GM23338 (cell line): ENCODE data around the gene SMIM5.

Experiments
- CREB1 ChIP-seq: fragments of 250-450 bp; sonication (Bioruptor Pico); IDR thresholded peaks from 2 replicates; pipeline ENCODE4 v1.5.0; 2020; ENCODE audit warnings: low read depth, mild to moderate bottlenecking, moderate library complexity
- EZH2 ChIP-seq: fragments of 200-600 bp; sonication (generic); IDR thresholded peaks from one replicate; pipeline ENCODE4 v1.8.0; 2017; ENCODE audit warnings: antibody characterized with exemption, mild to moderate bottlenecking, low read depth; ENCODE audit not compliant: unreplicated experiment
- EZH2phosphoT487 ChIP-seq: fragments of 200-600 bp; sonication (generic); IDR thresholded peaks from one replicate; pipeline ENCODE4 v1.8.1; 2018; ENCODE audit warnings: antibody characterized with exemption; ENCODE audit not compliant: unreplicated experiment
- JUNB ChIP-seq: IDR thresholded peaks from one replicate; pipeline ENCODE4 v1.6.1; 2016; ENCODE audit warnings: antibody characterized with exemption; ENCODE audit not compliant: unreplicated experiment
- NANOG ChIP-seq: IDR thresholded peaks from 2 replicates; pipeline ENCODE4 v1.6.1; 2016; ENCODE audit warnings: antibody characterized with exemption, borderline replicate concordance
- POLR2AphosphoS5 ChIP-seq: IDR thresholded peaks from 2 replicates; pipeline ENCODE4 v1.6.1; 2016; ENCODE audit warnings: antibody characterized with exemption, low read depth
- STAT1 ChIP-seq: IDR thresholded peaks from one replicate; pipeline ENCODE4 v1.6.1; 2016; ENCODE audit warnings: antibody characterized with exemption; ENCODE audit not compliant: unreplicated experiment
- ZNF114 ChIP-seq: fragments of 250-450 bp; sonication (Bioruptor Pico); IDR thresholded peaks from 2 replicates; pipeline ENCODE4 v1.5.0; 2020; ENCODE audit warnings: mild to moderate bottlenecking, moderate library complexity
- ZNF331 ChIP-seq: fragments of 250-450 bp; sonication (Bioruptor Pico); IDR thresholded peaks from 2 replicates; pipeline ENCODE4 v1.5.0; 2020; ENCODE audit warnings: low read depth, mild to moderate bottlenecking, moderate library complexity
- TF ChIP-seq, protein P1 (sequence below): IDR thresholded peaks from 2 replicates; pipeline ENCODE4 v1.6.1; 2016; ENCODE audit warnings: antibody characterized with exemption
- TF ChIP-seq, protein P2 (sequence below), 2 experiments: fragments of 200-600 bp in 1 of 2; sonication (generic) in 1 of 2; conservative IDR thresholded peaks; 2 replicates each; pipeline versions ENCODE4 v1.5.1 to v1.6.1; 2016 to 2017; ENCODE audit warnings: antibody characterized with exemption in 2 of 2, low read depth in 2 of 2, mild to moderate bottlenecking in 2 of 2, moderate library complexity in 1 of 2
- TF ChIP-seq, protein P3 (sequence below): IDR thresholded peaks from one replicate; pipeline ENCODE4 v1.6.1; 2018; ENCODE audit warnings: antibody characterized with exemption; ENCODE audit not compliant: unreplicated experiment
- TF ChIP-seq, protein P4 (sequence below): fragments of 250-450 bp; sonication (Bioruptor Pico); IDR thresholded peaks from 2 replicates; pipeline ENCODE4 v1.5.0; 2020; ENCODE audit warnings: mild to moderate bottlenecking, moderate library complexity

DNA sequence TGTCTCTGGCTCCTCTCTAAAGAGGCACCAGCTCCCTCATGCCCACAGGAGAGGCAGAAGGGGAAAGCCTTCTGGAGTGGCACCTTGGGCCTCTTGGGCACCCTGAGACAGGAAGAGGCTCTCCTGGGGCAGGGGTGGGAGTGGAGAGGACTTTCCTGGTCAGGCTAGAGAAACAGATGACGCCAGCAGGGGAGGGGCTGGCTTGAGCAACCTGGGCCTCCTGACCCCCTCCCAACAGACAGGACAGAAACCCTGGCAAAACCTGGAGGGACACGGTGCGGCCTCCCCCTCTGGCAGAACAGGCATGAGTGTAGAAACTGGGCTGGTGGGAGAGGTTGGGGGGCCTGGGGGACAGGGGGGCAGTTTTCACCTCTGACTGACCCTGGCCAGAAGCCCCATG is 6.1 kb downstream of the SMIM5 start:
- TF ChIP-seq, protein P1, sequence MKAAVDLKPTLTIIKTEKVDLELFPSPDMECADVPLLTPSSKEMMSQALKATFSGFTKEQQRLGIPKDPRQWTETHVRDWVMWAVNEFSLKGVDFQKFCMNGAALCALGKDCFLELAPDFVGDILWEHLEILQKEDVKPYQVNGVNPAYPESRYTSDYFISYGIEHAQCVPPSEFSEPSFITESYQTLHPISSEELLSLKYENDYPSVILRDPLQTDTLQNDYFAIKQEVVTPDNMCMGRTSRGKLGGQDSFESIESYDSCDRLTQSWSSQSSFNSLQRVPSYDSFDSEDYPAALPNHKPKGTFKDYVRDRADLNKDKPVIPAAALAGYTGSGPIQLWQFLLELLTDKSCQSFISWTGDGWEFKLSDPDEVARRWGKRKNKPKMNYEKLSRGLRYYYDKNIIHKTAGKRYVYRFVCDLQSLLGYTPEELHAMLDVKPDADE: no peak
- TF ChIP-seq POLR2AphosphoS5 (no peak), EZH2 (no peak), EZH2phosphoT487 (no peak), STAT1 (no peak), JUNB (no peak), ZNF331 (no peak), CREB1 (no peak), NANOG (no peak), ZNF114 (CRISPR knock-in tag) (no peak)
- TF ChIP-seq, protein P2, sequence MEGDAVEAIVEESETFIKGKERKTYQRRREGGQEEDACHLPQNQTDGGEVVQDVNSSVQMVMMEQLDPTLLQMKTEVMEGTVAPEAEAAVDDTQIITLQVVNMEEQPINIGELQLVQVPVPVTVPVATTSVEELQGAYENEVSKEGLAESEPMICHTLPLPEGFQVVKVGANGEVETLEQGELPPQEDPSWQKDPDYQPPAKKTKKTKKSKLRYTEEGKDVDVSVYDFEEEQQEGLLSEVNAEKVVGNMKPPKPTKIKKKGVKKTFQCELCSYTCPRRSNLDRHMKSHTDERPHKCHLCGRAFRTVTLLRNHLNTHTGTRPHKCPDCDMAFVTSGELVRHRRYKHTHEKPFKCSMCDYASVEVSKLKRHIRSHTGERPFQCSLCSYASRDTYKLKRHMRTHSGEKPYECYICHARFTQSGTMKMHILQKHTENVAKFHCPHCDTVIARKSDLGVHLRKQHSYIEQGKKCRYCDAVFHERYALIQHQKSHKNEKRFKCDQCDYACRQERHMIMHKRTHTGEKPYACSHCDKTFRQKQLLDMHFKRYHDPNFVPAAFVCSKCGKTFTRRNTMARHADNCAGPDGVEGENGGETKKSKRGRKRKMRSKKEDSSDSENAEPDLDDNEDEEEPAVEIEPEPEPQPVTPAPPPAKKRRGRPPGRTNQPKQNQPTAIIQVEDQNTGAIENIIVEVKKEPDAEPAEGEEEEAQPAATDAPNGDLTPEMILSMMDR (conservative IDR thresholded peaks at IDR 0.05; ENCODE audit: low read depth in 2 of 2): no peak
- TF ChIP-seq, protein P3, sequence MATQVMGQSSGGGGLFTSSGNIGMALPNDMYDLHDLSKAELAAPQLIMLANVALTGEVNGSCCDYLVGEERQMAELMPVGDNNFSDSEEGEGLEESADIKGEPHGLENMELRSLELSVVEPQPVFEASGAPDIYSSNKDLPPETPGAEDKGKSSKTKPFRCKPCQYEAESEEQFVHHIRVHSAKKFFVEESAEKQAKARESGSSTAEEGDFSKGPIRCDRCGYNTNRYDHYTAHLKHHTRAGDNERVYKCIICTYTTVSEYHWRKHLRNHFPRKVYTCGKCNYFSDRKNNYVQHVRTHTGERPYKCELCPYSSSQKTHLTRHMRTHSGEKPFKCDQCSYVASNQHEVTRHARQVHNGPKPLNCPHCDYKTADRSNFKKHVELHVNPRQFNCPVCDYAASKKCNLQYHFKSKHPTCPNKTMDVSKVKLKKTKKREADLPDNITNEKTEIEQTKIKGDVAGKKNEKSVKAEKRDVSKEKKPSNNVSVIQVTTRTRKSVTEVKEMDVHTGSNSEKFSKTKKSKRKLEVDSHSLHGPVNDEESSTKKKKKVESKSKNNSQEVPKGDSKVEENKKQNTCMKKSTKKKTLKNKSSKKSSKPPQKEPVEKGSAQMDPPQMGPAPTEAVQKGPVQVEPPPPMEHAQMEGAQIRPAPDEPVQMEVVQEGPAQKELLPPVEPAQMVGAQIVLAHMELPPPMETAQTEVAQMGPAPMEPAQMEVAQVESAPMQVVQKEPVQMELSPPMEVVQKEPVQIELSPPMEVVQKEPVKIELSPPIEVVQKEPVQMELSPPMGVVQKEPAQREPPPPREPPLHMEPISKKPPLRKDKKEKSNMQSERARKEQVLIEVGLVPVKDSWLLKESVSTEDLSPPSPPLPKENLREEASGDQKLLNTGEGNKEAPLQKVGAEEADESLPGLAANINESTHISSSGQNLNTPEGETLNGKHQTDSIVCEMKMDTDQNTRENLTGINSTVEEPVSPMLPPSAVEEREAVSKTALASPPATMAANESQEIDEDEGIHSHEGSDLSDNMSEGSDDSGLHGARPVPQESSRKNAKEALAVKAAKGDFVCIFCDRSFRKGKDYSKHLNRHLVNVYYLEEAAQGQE: no peak
- TF ChIP-seq, protein P4, sequence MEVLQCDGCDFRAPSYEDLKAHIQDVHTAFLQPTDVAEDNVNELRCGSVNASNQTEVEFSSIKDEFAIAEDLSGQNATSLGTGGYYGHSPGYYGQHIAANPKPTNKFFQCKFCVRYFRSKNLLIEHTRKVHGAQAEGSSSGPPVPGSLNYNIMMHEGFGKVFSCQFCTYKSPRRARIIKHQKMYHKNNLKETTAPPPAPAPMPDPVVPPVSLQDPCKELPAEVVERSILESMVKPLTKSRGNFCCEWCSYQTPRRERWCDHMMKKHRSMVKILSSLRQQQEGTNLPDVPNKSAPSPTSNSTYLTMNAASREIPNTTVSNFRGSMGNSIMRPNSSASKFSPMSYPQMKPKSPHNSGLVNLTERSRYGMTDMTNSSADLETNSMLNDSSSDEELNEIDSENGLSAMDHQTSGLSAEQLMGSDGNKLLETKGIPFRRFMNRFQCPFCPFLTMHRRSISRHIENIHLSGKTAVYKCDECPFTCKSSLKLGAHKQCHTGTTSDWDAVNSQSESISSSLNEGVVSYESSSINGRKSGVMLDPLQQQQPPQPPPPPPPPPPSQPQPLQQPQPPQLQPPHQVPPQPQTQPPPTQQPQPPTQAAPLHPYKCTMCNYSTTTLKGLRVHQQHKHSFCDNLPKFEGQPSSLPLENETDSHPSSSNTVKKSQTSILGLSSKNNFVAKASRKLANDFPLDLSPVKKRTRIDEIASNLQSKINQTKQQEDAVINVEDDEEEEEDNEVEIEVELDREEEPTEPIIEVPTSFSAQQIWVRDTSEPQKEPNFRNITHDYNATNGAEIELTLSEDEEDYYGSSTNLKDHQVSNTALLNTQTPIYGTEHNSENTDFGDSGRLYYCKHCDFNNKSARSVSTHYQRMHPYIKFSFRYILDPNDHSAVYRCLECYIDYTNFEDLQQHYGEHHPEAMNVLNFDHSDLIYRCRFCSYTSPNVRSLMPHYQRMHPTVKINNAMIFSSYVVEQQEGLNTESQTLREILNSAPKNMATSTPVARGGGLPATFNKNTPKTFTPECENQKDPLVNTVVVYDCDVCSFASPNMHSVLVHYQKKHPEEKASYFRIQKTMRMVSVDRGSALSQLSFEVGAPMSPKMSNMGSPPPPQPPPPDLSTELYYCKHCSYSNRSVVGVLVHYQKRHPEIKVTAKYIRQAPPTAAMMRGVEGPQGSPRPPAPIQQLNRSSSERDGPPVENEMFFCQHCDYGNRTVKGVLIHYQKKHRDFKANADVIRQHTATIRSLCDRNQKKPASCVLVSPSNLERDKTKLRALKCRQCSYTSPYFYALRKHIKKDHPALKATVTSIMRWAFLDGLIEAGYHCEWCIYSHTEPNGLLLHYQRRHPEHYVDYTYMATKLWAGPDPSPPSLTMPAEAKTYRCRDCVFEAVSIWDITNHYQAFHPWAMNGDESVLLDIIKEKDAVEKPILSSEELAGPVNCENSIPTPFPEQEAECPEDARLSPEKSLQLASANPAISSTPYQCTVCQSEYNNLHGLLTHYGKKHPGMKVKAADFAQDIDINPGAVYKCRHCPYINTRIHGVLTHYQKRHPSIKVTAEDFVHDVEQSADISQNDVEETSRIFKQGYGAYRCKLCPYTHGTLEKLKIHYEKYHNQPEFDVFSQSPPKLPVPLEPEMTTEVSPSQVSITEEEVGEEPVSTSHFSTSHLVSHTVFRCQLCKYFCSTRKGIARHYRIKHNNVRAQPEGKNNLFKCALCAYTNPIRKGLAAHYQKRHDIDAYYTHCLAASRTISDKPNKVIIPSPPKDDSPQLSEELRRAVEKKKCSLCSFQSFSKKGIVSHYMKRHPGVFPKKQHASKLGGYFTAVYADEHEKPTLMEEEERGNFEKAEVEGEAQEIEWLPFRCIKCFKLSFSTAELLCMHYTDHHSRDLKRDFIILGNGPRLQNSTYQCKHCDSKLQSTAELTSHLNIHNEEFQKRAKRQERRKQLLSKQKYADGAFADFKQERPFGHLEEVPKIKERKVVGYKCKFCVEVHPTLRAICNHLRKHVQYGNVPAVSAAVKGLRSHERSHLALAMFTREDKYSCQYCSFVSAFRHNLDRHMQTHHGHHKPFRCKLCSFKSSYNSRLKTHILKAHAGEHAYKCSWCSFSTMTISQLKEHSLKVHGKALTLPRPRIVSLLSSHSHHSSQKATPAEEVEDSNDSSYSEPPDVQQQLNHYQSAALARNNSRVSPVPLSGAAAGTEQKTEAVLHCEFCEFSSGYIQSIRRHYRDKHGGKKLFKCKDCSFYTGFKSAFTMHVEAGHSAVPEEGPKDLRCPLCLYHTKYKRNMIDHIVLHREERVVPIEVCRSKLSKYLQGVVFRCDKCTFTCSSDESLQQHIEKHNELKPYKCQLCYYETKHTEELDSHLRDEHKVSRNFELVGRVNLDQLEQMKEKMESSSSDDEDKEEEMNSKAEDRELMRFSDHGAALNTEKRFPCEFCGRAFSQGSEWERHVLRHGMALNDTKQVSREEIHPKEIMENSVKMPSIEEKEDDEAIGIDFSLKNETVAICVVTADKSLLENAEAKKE (CRISPR knock-in tag): no peak
